T-helper 22 cell (primary cell): ENCODE results near the gene IP6K3.

Experiments
- DNase-seq: peaks from one replicate; pipeline ENCODE4 v3.0.0-alpha.2; 2020; ENCODE audit warnings: low read depth

Gene IP6K3

GRCh38 chr6:33689148-33689494, 57.6 kb downstream of the IP6K3 start:
- DNase-seq: no peak

DNA sequence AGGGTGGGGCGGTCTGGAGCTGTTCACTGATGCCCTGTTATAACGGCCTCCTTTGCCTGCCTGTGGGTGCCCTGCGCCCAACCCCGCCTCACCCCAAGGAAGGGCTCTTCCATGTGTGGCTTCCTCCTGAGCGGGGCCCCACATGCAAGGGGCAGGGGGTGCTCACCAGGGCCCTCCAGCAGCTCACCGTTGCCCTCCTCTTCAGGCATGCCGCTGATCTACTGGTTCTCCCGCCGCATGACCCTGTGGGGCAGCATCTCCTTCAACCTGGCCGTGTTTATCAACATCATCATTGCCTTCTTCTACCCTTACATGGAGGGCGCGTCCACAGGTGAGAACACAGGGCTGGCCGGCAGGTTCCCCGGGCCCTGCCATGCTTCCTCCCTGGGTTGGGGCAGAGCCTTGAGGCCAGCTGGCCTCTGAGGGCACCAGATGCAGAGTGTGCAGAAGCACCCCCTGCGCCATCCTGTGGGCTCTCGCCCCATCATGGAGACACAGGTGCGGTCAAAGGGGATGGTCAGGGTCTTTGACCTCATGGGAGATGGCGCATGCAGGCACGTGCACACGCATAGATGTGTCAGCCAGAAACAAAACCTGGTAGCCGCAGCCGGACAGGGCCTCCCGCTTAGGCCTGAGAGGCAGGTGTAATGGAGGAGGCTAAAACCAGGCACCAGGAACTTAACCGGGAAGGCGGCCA, 58.1 kb downstream of the IP6K3 start:
- DNase-seq: no peak

DNA sequence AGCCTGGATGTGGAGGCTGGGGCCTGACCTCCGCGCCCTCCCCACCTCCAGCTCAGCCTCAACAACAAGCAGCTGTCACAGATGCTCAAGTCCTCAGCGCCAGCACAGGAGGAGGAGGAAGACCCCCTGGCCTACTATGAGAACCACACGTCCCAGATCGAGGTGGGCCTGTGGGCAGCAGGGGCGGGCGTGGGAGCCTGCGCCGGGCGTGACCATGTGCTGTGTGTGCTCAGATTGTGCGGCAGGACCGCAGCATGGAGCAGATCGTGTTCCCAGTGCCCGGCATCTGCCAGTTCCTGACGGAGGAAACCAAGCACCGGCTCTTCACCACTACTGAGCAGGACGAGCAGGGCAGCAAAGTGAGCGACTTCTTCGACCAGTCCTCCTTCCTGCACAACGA, 58.7 kb downstream of the IP6K3 start:
- no peak for DNase-seq

GRCh38 chr6:33686981-33687975, 59.4 kb downstream of the IP6K3 start:
- no peak for DNase-seq

GRCh38 chr6:33686225-33686924, 60.3 kb downstream of the IP6K3 start:
- DNase-seq: no peak

DNA sequence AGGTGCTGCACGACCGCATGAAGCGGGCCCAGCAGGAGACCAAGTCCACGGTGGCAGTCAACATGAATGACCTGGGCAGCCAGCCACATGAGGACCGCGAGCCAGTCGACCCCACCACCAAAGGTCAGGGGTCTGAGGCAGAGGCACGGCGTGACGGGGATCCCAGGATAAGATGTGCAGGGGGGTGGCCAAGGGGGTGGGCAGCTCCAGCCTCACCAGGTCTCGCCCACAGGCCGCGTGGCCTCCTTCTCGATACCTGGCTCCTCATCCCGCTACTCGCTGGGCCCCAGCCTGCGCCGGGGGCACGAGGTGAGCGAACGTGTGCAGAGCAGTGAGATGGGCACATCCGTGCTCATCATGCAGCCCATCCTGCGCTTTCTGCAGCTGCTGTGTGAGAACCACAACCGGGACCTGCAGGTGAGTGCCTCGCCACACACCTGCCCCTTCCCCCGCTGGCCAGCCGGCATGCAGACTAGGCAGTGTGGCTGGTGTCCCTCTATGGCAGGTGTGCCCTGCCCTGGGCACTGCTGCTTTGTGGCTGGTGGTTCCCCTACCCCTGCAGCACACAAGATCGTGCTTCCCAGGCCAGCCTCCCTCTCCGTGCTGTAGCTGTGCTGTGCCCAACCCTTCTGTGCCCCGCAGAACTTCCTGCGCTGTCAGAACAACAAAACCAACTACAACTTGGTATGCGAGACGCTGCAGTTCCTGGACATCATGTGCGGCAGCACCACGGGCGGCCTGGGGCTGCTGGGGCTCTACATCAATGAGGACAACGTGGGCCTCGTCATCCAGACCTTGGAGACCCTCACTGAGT, 61.1 kb downstream of the IP6K3 start:
- DNase-seq: no peak

DNA sequence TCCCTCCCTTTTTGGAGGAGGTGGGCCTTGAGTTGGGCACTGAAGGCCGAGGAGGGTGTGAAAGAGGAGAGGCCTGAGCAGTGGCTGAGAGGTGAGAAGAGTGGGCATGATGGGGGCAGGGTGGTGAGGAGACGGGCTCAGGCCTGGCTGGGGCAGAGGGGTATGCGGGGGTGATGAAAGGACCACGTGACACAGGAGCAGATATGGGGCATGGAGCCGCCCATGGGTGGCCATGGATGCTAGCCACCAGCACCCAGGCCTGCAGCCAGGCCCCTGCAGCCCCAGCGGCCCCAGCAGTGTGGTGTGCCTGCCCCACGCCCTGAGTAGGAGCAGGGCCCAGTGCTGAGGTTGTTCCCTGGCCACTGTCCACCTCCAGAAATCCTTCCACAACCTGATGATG, 61.7 kb downstream of the IP6K3 start:
- DNase-seq: no peak

DNA sequence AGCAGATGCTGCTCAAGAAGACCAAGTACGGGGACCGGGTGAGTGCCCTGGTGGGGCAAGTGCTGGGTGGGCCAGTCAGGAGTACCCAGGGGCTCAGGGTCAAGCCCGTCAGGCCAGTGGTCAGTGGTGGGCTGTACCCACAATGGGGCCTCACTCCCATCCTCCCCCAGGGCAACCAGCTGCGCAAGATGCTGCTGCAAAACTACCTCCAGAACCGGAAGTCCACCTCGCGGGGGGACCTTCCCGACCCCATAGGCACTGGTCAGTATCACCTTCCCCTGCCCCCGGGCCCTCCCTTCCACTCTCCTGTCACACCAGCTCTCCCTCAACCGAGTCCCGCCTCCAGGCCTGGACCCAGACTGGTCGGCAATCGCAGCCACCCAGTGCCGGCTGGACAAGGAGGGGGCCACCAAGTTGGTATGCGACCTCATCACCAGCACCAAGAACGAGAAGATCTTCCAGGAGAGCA, 62.2 kb downstream of the IP6K3 start:
- DNase-seq: no peak

DNA sequence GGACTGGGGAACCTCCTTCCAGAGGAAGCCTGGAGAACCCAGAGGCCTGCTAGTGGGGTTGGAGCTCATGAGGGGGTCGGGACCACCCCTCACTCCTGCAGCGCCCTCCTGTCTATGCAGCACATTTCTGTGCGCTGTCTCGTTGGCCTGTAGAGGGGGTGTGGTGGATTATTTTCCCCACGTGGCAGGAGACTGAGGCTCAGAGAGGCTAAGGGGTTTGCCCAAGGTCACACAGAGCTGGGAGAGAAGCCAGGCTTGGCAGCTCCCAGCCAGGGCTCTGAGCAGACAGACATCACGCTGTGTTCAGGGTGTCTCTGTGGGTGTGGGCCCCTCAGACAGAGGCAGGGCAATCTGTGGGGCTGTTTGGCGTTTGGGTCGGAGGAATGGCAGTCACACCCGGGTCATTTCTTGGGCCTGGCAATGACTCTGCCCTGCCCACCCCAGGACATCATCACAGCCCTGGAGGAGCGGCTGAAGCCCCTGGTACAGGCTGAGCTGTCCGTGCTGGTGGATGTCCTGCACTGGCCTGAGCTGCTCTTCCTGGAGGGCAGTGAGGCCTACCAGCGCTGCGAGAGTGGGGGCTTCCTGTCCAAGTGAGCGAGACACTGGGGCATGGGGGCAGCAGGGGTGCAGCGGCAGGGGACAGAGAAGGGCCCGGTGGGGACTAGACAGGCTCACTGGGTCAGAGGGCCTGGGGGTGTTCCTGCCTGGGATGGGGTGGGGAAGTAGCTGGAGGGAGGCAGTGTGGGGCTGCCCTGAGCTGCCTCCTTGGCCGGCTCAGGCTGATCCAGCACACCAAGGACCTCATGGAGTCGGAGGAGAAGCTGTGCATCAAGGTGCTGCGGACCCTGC, 62.9 kb downstream of the IP6K3 start:
- no peak for DNase-seq

DNA sequence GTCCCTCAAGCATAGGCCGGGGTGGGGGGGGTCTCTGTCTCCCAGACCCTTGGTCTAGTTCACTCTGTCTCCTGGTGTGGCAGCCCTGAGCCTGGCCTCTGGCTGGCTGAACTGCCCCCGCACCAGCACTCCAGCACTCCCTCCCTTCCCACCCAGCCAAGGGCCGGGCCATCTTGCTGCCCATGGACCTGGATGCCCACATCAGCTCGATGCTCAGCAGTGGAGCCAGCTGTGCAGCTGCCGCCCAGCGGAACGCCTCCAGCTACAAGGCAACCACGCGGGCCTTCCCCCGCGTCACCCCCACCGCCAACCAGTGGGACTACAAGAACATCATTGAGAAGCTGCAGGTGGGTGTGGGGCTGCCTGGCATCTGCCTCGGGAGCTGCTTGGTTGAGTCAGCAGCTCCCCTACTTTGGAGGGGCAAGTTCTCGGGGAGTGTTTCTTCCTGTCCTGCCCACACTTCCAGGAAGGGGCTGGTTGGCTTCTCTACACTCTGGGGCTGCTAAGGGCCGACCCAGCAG, 63.6 kb downstream of the IP6K3 start:
- peak; percentile 14 for DNase-seq

- no peak for DNase-seq
Observed at GRCh38 chr6:33682341-33682740, 64.4 kb downstream of the IP6K3 start.

- DNase-seq: no peak
Observed at GRCh38 chr6:33679761-33680160, 66.9 kb downstream of the IP6K3 start.

DNA sequence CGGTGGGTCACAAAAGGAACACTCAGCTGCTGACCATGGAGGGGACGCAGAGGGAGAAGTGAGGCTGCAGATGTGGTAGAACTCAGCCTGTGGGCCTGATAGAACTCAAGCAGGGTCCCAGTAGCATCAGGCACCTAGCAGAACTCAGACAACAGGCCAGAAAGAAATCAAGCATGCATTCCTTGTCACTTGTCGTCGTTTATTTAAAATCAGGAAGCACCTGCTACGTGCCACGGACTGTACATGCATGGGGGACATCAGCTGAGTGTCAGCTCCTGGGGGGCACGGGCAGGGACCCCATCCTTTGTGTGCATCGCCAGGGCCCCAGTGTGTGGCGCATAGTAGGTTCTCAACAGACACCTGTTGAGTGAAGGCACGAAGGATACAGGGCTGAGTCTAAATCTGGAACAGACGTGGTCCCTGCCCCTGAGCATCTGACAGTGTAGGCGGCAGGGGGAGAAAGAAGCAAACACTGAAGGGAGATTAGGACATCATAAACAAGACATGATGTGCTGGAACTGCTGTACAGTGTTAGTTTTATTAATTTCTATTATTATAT, 67.7 kb downstream of the IP6K3 start:
- DNase-seq: no peak

DNA sequence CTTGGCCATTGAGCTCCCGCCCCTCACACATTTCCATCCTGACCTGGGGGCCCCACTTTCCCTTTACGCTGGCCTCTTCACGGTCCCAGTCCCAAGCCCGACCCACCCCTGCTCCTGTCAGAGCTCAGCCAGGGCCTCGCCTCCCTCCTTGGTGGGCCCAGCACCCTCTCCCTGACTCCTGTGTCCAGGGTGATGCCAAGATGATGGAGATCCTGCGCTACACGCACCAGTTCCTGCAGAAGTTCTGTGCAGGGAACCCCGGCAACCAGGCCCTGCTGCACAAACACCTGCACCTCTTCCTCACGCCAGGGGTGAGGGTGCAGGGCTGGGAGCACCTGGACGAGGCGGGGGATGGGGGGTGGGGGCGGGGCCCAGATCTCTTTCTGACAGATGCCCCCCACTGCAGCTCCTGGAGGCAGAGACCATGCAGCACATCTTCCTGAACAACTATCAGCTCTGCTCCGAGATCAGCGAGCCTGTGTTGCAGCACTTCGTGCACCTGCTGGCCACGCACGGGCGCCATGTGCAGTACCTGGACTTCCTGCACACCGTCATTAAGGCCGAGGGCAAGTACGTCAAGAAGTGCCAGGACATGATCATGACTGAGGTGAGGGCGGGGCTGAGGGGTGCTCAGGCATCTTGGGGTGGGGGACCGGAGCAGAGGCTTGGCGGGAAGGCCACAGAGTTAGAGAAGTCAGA, 68.3 kb downstream of the IP6K3 start:
- DNase-seq: no peak

DNA sequence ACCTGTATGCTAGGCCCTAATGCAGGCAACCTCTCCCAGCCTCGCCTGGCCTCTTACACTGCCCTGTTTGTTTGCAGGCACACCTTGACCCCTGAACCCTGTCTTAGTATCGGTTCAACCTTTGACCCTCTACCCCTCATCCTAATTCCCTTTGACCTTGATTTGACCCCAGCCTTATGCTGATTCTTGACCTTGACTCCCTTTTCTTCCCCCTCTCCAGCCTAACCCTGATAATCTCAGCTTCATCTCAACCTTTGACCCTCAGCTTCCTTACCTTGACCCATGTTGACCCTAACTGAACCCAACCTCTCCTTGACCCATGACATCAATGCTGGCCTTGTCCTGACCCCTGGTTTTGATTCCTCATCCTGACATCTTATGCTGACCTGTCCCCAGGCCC, 69.0 kb downstream of the IP6K3 start:
- DNase-seq: no peak

- DNase-seq: no peak
Observed at GRCh38 chr6:33677143-33677660, 69.5 kb downstream of the IP6K3 start.

GRCh38 chr6:33676416-33677142, 70.1 kb downstream of the IP6K3 start:
- no peak for DNase-seq

GRCh38 chr6:33675968-33676367, 70.7 kb downstream of the IP6K3 start:
- DNase-seq: no peak

GRCh38 chr6:33673851-33674250, 72.9 kb downstream of the IP6K3 start:
- no peak for DNase-seq
